A673 (cell line): ENCODE measurements around the gene SLC22A13.

Experiments used
- EZH2 ChIP-seq: fragments of 200-600 bp; sonication (generic); IDR thresholded peaks from 2 replicates; pipeline ENCODE4 v1.6.1; 2017; ENCODE audit warnings: borderline replicate concordance, low read depth, mild to moderate bottlenecking, mixed read lengths, antibody characterized with exemption, low read length; ENCODE audit not compliant: poor library complexity, severe bottlenecking
- TF ChIP-seq, protein P1 (sequence below): fragments of 300-800, 200-600 bp; sonication (generic); conservative IDR thresholded peaks from 2 replicates; pipeline ENCODE4 v1.5.1; 2017; ENCODE audit warnings: low read depth, mild to moderate bottlenecking, antibody characterized with exemption, low read length, moderate library complexity, mixed read lengths

DNA sequence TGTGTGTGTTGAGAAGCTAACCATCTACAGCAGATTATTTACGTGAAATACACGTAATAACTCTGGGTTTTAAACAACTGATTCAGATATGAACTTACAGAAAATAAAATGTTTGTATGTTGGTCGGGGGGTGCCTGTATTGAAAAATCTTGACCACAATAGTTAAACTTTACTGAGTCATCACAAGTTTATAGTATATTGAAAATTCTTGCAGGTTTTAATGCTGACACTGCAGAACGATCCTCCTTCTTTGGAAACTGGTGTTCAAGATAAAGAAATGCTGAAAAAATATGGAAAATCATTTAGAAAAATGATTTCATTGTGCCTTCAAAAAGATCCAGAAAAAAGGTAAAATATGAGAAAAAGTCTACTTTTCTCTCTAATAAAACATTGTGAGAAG lies 41.3 kb upstream of the SLC22A13 start:
- TF ChIP-seq, protein P1, sequence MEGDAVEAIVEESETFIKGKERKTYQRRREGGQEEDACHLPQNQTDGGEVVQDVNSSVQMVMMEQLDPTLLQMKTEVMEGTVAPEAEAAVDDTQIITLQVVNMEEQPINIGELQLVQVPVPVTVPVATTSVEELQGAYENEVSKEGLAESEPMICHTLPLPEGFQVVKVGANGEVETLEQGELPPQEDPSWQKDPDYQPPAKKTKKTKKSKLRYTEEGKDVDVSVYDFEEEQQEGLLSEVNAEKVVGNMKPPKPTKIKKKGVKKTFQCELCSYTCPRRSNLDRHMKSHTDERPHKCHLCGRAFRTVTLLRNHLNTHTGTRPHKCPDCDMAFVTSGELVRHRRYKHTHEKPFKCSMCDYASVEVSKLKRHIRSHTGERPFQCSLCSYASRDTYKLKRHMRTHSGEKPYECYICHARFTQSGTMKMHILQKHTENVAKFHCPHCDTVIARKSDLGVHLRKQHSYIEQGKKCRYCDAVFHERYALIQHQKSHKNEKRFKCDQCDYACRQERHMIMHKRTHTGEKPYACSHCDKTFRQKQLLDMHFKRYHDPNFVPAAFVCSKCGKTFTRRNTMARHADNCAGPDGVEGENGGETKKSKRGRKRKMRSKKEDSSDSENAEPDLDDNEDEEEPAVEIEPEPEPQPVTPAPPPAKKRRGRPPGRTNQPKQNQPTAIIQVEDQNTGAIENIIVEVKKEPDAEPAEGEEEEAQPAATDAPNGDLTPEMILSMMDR, result no peak
- no peak for TF ChIP-seq EZH2
